IMR-90 (cell line): Measurements from ENCODE around the gene SLIT1. TPM values are rescaled to one million over a fixed set of nuclear protein-coding genes. Genes with fewer than 3 reads are reported as not detected.

Source experiments
- ATAC-seq: fragments of 200-7000 bp; cut with Tn5 transposase; 2 replicates; pipeline ENCODE4 v1.9.1; 2020; ENCODE audit warnings: low read depth, mild to moderate bottlenecking, moderate library complexity
- BruUV-seq: library from RNA; stranded (reverse); fragments of 400-500 nt; replicated peaks from 2 replicates; lab custom pipeline; 2021; lab: Mats Ljungman, UMichigan
- CTCF ChIA-PET: fragments of 300-600 bp; formaldehyde crosslinking; extraction: SDS; loops from one replicate; lab custom pipeline; 2021; ENCODE audit warnings: antibody characterized with exemption; lab: Yijun Ruan, JAX
- POLR2A ChIA-PET: fragments of 300-600 bp; sonication (Branson Sonifier 250); formaldehyde crosslinking; loops from one replicate; lab custom pipeline; 2022; ENCODE audit warnings: antibody characterized with exemption; ENCODE audit not compliant: unreplicated experiment; lab: Charles Lee
- DNase-seq: peaks from one replicate; pipeline ENCODE4 v3.0.0; 2013
- H2AFZ ChIP-seq: replicated peaks from 2 replicates; pipeline ENCODE3; 2013; ENCODE audit warnings: low read length, mild to moderate bottlenecking; ENCODE audit not compliant: poor library complexity
- H2AK5ac ChIP-seq: 2 replicates; pipeline ENCODE4 v1.6.1; 2013; ENCODE audit warnings: low read depth, low read length, inconsistent platforms
- H2AK9ac ChIP-seq: replicated peaks from 2 replicates; pipeline ENCODE3; 2013; ENCODE audit warnings: mild to moderate bottlenecking, low read depth, low read length, moderate library complexity; ENCODE audit not compliant: poor library complexity
- H2BK120ac ChIP-seq: 2 replicates; pipeline ENCODE4 v1.6.1; 2013; ENCODE audit warnings: low read depth, low read length, inconsistent platforms
- H2BK15ac ChIP-seq: 3 replicates; pipeline ENCODE4 v1.6.1; 2013; ENCODE audit warnings: low read depth, low read length, inconsistent platforms
- H2BK20ac ChIP-seq: 2 replicates; pipeline ENCODE4 v1.6.1; 2013; ENCODE audit warnings: low read depth, mild to moderate bottlenecking, inconsistent platforms, low read length, moderate library complexity
- H2BK5ac ChIP-seq: 2 replicates; pipeline ENCODE4 v1.6.1; 2013; ENCODE audit warnings: mild to moderate bottlenecking, low read depth, low read length, inconsistent platforms; ENCODE audit not compliant: poor library complexity, severe bottlenecking
- H3K14ac ChIP-seq: replicated peaks from 2 replicates; pipeline ENCODE4 v1.6.1; 2013; ENCODE audit warnings: low read depth, low read length, inconsistent platforms
- H3K18ac ChIP-seq: 2 replicates; pipeline ENCODE4 v1.6.1; 2013; ENCODE audit warnings: low read depth, low read length, control low read depth
- H3K23ac ChIP-seq: 2 replicates; pipeline ENCODE4 v1.6.1; 2013; ENCODE audit warnings: low read depth, low read length, inconsistent platforms
- H3K27ac ChIP-seq: 2 replicates; pipeline ENCODE4 v1.5.1; 2013; ENCODE audit warnings: mild to moderate bottlenecking, control low read depth, low read length; ENCODE audit not compliant: insufficient read depth
- H3K27me3 ChIP-seq: 2 replicates; pipeline ENCODE4 v1.6.1; 2013; ENCODE audit warnings: low read length; ENCODE audit not compliant: control insufficient read depth, insufficient read depth
- H3K36me3 ChIP-seq: 2 replicates; pipeline ENCODE4 v1.6.1; 2013; ENCODE audit warnings: low read length, mixed read lengths; ENCODE audit not compliant: control insufficient read depth, insufficient read depth
- H3K4ac ChIP-seq: 2 replicates; pipeline ENCODE4 v1.6.1; 2013; ENCODE audit warnings: low read depth, low read length, inconsistent platforms
- H3K4me1 ChIP-seq: 2 replicates; pipeline ENCODE4 v1.6.1; 2013; ENCODE audit warnings: low read length, mixed read lengths; ENCODE audit not compliant: control insufficient read depth, insufficient read depth
- H3K4me2 ChIP-seq: 2 replicates; pipeline ENCODE4 v1.6.1; 2013; ENCODE audit warnings: low read depth, mild to moderate bottlenecking, control low read depth, low read length, moderate library complexity
- H3K4me3 ChIP-seq: 2 replicates; pipeline ENCODE4 v1.5.1; 2013; ENCODE audit warnings: low read depth, mild to moderate bottlenecking, control low read depth, low read length, moderate library complexity; ENCODE audit not compliant: insufficient read depth
- H3K56ac ChIP-seq: 2 replicates; pipeline ENCODE4 v1.6.1; 2013; ENCODE audit warnings: low read length, inconsistent platforms; ENCODE audit not compliant: insufficient read depth; ENCODE audit errors: extremely low read depth
- H3K79me1 ChIP-seq, 2 experiments: 2 replicates each; pipeline ENCODE4 v1.6.1; 2013; ENCODE audit warnings: low read length in 2 of 2, inconsistent platforms in 1 of 2, low read depth in 1 of 2
- H3K9ac ChIP-seq: 2 replicates; pipeline ENCODE4 v1.6.1; 2013; ENCODE audit warnings: low read depth, low read length, control low read depth
- H3K9me1 ChIP-seq: 2 replicates; pipeline ENCODE4 v1.6.1; 2013; ENCODE audit warnings: low read length, inconsistent platforms; ENCODE audit not compliant: insufficient read depth
- H3K9me3 ChIP-seq: 2 replicates; pipeline ENCODE4 v1.6.1; 2013; ENCODE audit warnings: low read length; ENCODE audit not compliant: control insufficient read depth, insufficient read depth
- H4K20me1 ChIP-seq: 2 replicates; pipeline ENCODE4 v1.6.1; 2013; ENCODE audit warnings: low read length, inconsistent platforms; ENCODE audit not compliant: insufficient read depth
- H4K5ac ChIP-seq: 2 replicates; pipeline ENCODE4 v1.6.1; 2013; ENCODE audit warnings: mild to moderate bottlenecking, low read depth, low read length, control low read depth
- H4K8ac ChIP-seq, 2 experiments: 2 replicates each; pipeline ENCODE4 v1.6.1; 2013; ENCODE audit warnings: low read depth in 2 of 2, low read length in 2 of 2, control low read depth in 1 of 2, inconsistent platforms in 1 of 2
- H4K91ac ChIP-seq: 2 replicates; pipeline ENCODE4 v1.6.1; 2013; ENCODE audit warnings: low read depth, low read length, inconsistent platforms; ENCODE audit not compliant: insufficient read depth
- BHLHE40 ChIP-seq: fragments of 150-350 bp; IDR thresholded peaks from 2 replicates; pipeline ENCODE4 v1.6.1; 2016; ENCODE audit warnings: mild to moderate bottlenecking, low read depth, low read length
- CEBPB ChIP-seq: IDR thresholded peaks from 2 replicates; pipeline ENCODE4 v1.6.1; 2012; ENCODE audit warnings: low read depth, low read length, improper control_type of control experiment
- CHD1 ChIP-seq: IDR thresholded peaks from 2 replicates; pipeline ENCODE4 v1.6.1; 2012; ENCODE audit warnings: low read depth, low read length, improper control_type of control experiment
- FOS ChIP-seq: fragments of 150-350 bp; IDR thresholded peaks from 2 replicates; pipeline ENCODE4 v1.6.1; 2016; ENCODE audit warnings: low read depth, low read length
- MAFK ChIP-seq: IDR thresholded peaks from 2 replicates; pipeline ENCODE4 v1.6.1; 2012; ENCODE audit warnings: low read depth, low read length, improper control_type of control experiment
- MAZ ChIP-seq: IDR thresholded peaks from 2 replicates; pipeline ENCODE4 v1.6.1; 2012; ENCODE audit warnings: low read depth, mild to moderate bottlenecking, low read length, improper control_type of control experiment, moderate library complexity, borderline replicate concordance
- MXI1 ChIP-seq: IDR thresholded peaks from 2 replicates; pipeline ENCODE4 v1.6.1; 2012; ENCODE audit warnings: low read depth, mild to moderate bottlenecking, low read length, moderate library complexity, borderline replicate concordance
- NFE2L2 ChIP-seq: fragments of 150-350 bp; IDR thresholded peaks from 2 replicates; pipeline ENCODE4 v1.6.1; 2016; ENCODE audit warnings: low read depth, mild to moderate bottlenecking, low read length
- POLR2A ChIP-seq: IDR thresholded peaks from 2 replicates; pipeline ENCODE4 v1.6.1; 2012; ENCODE audit warnings: mild to moderate bottlenecking, low read depth, low read length
- RAD21 ChIP-seq: IDR thresholded peaks from 2 replicates; pipeline ENCODE4 v1.6.1; 2012; ENCODE audit warnings: low read length, improper control_type of control experiment
- RCOR1 ChIP-seq: IDR thresholded peaks from 2 replicates; pipeline ENCODE4 v1.6.1; 2012; ENCODE audit warnings: mild to moderate bottlenecking, low read length, improper control_type of control experiment; ENCODE audit not compliant: insufficient replicate concordance
- RFX5 ChIP-seq: IDR thresholded peaks from 2 replicates; pipeline ENCODE4 v1.8.0; 2012; ENCODE audit warnings: low read depth, mild to moderate bottlenecking, low read length, moderate library complexity
- SMC3 ChIP-seq: fragments of 150-350 bp; IDR thresholded peaks from 2 replicates; pipeline ENCODE4 v1.6.1; 2016; ENCODE audit warnings: low read depth, mild to moderate bottlenecking, antibody characterized with exemption, low read length, moderate library complexity
- WGBS, 2 experiments: methylation state at CpG; one replicate each; pipeline versions ENCODE4 v1.1.5 to v1.1.7; 2013; ENCODE audit warnings: missing lambda C conversion rate in 2 of 2; ENCODE audit not compliant: insufficient read length in 1 of 2; ENCODE audit errors: extremely low coverage in 2 of 2; 5-methylcytosine and 5-hydroxymethylcytosine counted together
- dilution Hi-C: fragments of 300-500 bp; cut with HindIII; formaldehyde crosslinking; loops from one replicate; pipeline ENCODE4 v1.14.3; 2018; ENCODE audit warnings: low sequenced_read_pairs; ENCODE audit not compliant: unreplicated experiment
- in situ Hi-C: fragments of 300-500 bp; cut with MboI; formaldehyde crosslinking; loops from 3 replicates; pipeline ENCODE4 v1.14.3; 2019; ENCODE audit warnings: low sequenced_read_pairs, inconsistent platforms, mixed read lengths
- intact Hi-C: fragments of 100-400 bp; cut with micrococcal nuclease; formaldehyde crosslinking; loops from 2 replicates; pipeline ENCODE4 v1.10.0; 2022
- polyA plus RNA-seq, 3 experiments: library from polyadenylated mRNA; depleted of rRNA; stranded (reverse); fragments of >200 nt; gene quantifications; 2 replicates each; pipeline ENCODE4 v1.2.3, GENCODE V29; 2012; ENCODE audit warnings: low replicate concordance in 1 of 3
- total RNA-seq: library from RNA; depleted of rRNA; stranded (reverse); fragments of >200 nt; gene quantifications from 2 replicates; pipeline ENCODE4 v1.2.3, GENCODE V29; 2012
- TF ChIP-seq, protein P1 (sequence below): fragments of 150-350 bp; IDR thresholded peaks from 2 replicates; pipeline ENCODE4 v1.6.1; 2016; ENCODE audit warnings: low read depth, mild to moderate bottlenecking, low read length, moderate library complexity, borderline replicate concordance
- TF ChIP-seq, protein P2 (sequence below): conservative IDR thresholded peaks from 2 replicates; pipeline ENCODE4 v1.5.1; 2012; ENCODE audit warnings: mild to moderate bottlenecking, low read depth, low read length, improper control_type of control experiment
- TF ChIP-seq, protein P3 (sequence below): fragments of 150-350 bp; IDR thresholded peaks from 2 replicates; pipeline ENCODE4 v1.6.1; 2017; ENCODE audit warnings: mild to moderate bottlenecking, antibody characterized with exemption, low read length, low read depth

The SLIT1 gene
- total and polyA plus RNA-seq, 2 of the 4 experiments (the other 2 are of a cell fraction) = under 0.01 TPM

DNA sequence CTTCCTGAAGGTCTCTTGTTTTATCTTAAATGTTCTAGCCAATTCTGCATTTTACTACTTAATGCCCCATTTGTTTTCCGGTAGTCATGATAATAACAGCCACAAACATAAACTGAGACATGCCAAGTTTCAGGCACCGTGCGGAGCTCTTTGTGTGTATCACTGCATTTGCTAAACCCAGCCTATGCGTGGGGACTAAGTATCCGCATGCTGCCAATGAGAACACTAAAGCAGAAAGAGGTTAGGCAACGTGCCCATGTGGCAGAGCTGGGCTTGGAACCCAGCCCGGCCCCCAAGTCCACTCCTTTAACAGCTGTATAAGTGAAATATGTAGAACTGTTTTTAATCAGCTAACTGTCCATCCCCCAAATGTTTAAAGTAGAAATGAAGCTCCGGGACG lies 54.1 kb downstream of the SLIT1 start:
- H3K36me3 ChIP-seq = no peaks in the 10 kb centered on the region
- H3K9ac ChIP-seq = no peak overlapping the region
- no peak overlapping the region for H2BK5ac ChIP-seq
- H3K27me3 ChIP-seq = peaks cover 35% of the 10 kb centered on the region
- H4K20me1 ChIP-seq = no peaks in the 10 kb centered on the region
- no peak overlapping the region for H3K14ac ChIP-seq
- intact Hi-C loops = no loop called here
- TF ChIP-seq RAD21 (no peak), RCOR1 (no peak), CEBPB (no peak), MAFK (no peak), NFE2L2 (no peak), CHD1 (no peak), POLR2A (no peak), BHLHE40 (no peak), RFX5 (no peak), FOS (no peak), MXI1 (no peak), SMC3 (no peak), MAZ (no peak)
- TF ChIP-seq, protein P1, sequence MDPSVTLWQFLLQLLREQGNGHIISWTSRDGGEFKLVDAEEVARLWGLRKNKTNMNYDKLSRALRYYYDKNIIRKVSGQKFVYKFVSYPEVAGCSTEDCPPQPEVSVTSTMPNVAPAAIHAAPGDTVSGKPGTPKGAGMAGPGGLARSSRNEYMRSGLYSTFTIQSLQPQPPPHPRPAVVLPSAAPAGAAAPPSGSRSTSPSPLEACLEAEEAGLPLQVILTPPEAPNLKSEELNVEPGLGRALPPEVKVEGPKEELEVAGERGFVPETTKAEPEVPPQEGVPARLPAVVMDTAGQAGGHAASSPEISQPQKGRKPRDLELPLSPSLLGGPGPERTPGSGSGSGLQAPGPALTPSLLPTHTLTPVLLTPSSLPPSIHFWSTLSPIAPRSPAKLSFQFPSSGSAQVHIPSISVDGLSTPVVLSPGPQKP = no peak
- TF ChIP-seq, protein P2, sequence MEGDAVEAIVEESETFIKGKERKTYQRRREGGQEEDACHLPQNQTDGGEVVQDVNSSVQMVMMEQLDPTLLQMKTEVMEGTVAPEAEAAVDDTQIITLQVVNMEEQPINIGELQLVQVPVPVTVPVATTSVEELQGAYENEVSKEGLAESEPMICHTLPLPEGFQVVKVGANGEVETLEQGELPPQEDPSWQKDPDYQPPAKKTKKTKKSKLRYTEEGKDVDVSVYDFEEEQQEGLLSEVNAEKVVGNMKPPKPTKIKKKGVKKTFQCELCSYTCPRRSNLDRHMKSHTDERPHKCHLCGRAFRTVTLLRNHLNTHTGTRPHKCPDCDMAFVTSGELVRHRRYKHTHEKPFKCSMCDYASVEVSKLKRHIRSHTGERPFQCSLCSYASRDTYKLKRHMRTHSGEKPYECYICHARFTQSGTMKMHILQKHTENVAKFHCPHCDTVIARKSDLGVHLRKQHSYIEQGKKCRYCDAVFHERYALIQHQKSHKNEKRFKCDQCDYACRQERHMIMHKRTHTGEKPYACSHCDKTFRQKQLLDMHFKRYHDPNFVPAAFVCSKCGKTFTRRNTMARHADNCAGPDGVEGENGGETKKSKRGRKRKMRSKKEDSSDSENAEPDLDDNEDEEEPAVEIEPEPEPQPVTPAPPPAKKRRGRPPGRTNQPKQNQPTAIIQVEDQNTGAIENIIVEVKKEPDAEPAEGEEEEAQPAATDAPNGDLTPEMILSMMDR = no peak
- TF ChIP-seq, protein P3, sequence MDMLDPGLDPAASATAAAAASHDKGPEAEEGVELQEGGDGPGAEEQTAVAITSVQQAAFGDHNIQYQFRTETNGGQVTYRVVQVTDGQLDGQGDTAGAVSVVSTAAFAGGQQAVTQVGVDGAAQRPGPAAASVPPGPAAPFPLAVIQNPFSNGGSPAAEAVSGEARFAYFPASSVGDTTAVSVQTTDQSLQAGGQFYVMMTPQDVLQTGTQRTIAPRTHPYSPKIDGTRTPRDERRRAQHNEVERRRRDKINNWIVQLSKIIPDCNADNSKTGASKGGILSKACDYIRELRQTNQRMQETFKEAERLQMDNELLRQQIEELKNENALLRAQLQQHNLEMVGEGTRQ = no peak
- no peak overlapping the region for H3K4me2 ChIP-seq
- H2AFZ ChIP-seq = peak overlapping the region; percentile 21
- no peak overlapping the region for H3K27ac ChIP-seq
- POLR2A ChIA-PET = interaction anchor here (0.7 kb wide), 1 partner anchor 24 kb away, joined by 3 read pairs; no protein-coding TSS in a partner anchor
- H3K4me3 ChIP-seq = no peak overlapping the region
- H2AK9ac ChIP-seq = no peak overlapping the region
- H4K91ac ChIP-seq = no peak overlapping the region
- 3% methylated on average over 6 of the region's 9 CpGs; no CpG with 5 or more reads in 1 of the 2 experiments for WGBS, 2 experiments
- CTCF ChIA-PET = interaction anchor here (1.1 kb wide), 1 partner anchor 9 kb away, joined by 3 read pairs; no protein-coding TSS in a partner anchor
- no peaks in the 10 kb centered on the region for H3K4me1 ChIP-seq
- H4K5ac ChIP-seq = no peak overlapping the region
- no peak overlapping the region for H2BK15ac ChIP-seq
- dilution Hi-C loops = no loop called here
- no peak overlapping the region for H4K8ac ChIP-seq
- H3K79me1 ChIP-seq = no peaks in the 10 kb centered on the region
- H2BK120ac ChIP-seq = no peak overlapping the region
- H3K9me3 ChIP-seq = no peaks in the 10 kb centered on the region
- no TSS peak for BruUV-seq
- H3K23ac ChIP-seq = no peak overlapping the region
- H3K4ac ChIP-seq = no peak overlapping the region
- no peak overlapping the region for H3K18ac ChIP-seq
- DNase-seq (no peak), ATAC-seq (no peak)
- no peak overlapping the region for H2AK5ac ChIP-seq
- in situ Hi-C loops = no loop called here
- no peaks in the 10 kb centered on the region for H3K9me1 ChIP-seq
- no peak overlapping the region for H2BK20ac ChIP-seq
- no peak overlapping the region for H3K56ac ChIP-seq
